ENCODE measurements around the gene TATDN3.
"Not testable (repeated sequence)": the region's sequence is repeated elsewhere in the genome, so short reads cannot be mapped to it uniquely, and the experiment has no call there.

The TATDN3 gene

DNA sequence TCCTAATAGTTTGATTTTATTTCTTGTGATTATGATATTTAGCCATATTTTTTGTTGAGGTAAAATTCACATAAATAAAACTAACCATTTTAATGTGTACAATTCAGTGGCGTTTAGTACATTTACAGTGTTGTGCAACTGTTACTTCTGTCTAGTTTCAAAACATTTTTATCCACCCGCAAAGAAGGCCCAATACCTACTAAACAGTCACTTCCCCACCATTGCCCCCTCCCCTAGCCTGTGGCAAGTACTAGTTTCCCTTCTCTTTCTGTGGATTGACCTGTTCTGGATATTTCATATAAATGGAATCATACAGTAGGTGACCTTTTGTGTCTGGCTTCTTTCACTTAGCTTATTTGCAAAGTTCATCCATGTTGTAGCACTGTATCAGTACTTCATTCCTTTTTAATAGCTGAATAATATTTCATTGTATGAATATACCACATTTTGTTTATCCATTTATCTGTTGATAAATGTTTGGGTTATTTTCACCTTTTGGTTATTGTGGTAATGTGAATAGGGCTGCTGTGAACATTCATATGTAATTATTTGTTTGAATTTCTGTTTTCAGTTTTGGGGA is 70.5 kb downstream of the TATDN3 start:
- Histone ChIP-seq H3K4me2 (ENCODE audit: insufficient read depth, low read length) (peak overlapping the region; percentile 44; the same call in 1 of the 2 replicates), H3K4me1 (ENCODE audit: insufficient read depth, low read length) (peaks cover 50% of the 10 kb centered on the region), H3K27me3 (ENCODE audit: insufficient read depth, low read length, poor library complexity) (no peaks in the 10 kb centered on the region), H3K4me3 (ENCODE audit: low read depth in 1 of 2, low read length in 2 of 2) (peak overlapping the region in 1 of 2 experiments; percentile 17; a peak in 1 of 4 replicates), H3K27ac (ENCODE audit: low read length) (no peak overlapping the region), H3K36me3 (ENCODE audit: insufficient read depth, low read length) (peaks cover 32% of the 10 kb centered on the region), H4K20me1 (ENCODE audit: insufficient read depth, low read length) (0 out of 2 replicates have a peak, but pooled peaks cover 3% of the 10 kb centered on the region), H2AFZ (ENCODE audit: low read depth, low read length) (no peak overlapping the region), H3K79me2 (ENCODE audit: insufficient read depth, low read length) (peaks cover 65% of the 10 kb centered on the region), H3K9me3 (ENCODE audit: insufficient read depth, low read length, severe bottlenecking) (no peaks in the 10 kb centered on the region), H3K9ac (ENCODE audit: low read depth, low read length) (no peak overlapping the region)
- ATAC-seq (ENCODE audit: insufficient read depth, low read depth), result no peak
- no peak for DNase-seq
- no peak for TF ChIP-seq CTCF (IDR thresholded peaks at IDR 0.05; ENCODE audit: borderline replicate concordance, extremely low read depth, low read length, poor library complexity, severe bottlenecking)
- no peak for TF ChIP-seq EZH2 (IDR thresholded peaks at IDR 0.05; ENCODE audit: borderline replicate concordance, low read depth, low read length, severe bottlenecking)

GRCh38 chr1:212863345-212863744 is 71.7 kb downstream of the TATDN3 start:
- H3K79me2 ChIP-seq (ENCODE audit: insufficient read depth, low read length), result peaks cover 56% of the 10 kb centered on the region
- not testable (repeated sequence) for H3K9me3 ChIP-seq (ENCODE audit: insufficient read depth, low read length, severe bottlenecking); H3K27me3 ChIP-seq (ENCODE audit: insufficient read depth, low read length, poor library complexity); H3K4me3 ChIP-seq (ENCODE audit: low read depth in 1 of 2, low read length in 2 of 2); H2AFZ ChIP-seq (ENCODE audit: low read depth, low read length); H3K9ac ChIP-seq (ENCODE audit: low read depth, low read length); H3K27ac ChIP-seq (ENCODE audit: low read length); H4K20me1 ChIP-seq (ENCODE audit: insufficient read depth, low read length); DNase-seq; ATAC-seq (ENCODE audit: insufficient read depth, low read depth)
- H3K4me1 ChIP-seq (ENCODE audit: insufficient read depth, low read length), result peaks cover 47% of the 10 kb centered on the region
- peak overlapping the region; percentile 44; the same call in 1 of the 2 replicates for H3K4me2 ChIP-seq (ENCODE audit: insufficient read depth, low read length)
- peaks cover 33% of the 10 kb centered on the region for H3K36me3 ChIP-seq (ENCODE audit: insufficient read depth, low read length)

DNA sequence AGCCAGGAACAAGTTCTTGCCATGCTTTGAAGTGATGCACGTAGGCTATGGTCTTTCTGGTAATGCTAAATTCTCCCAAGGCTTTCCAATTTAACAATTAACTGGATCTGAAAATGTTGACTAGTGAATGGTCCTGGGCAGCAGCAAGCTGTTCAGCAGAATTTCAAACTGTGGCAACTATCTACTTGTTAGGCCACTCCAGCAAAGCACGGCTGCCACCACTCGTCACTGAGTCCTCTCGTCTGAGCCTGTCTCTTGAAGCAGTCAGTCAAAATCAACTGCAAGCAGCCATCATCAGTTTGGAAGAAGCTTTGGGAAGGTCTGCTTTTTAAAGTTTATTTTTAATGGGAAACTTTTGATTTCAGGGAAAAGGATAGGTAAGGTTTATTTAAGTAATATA is 72.5 kb downstream of the TATDN3 start:
- no peak for DNase-seq
- Histone ChIP-seq H3K9ac (ENCODE audit: low read depth, low read length) (no peak overlapping the region), H3K79me2 (ENCODE audit: insufficient read depth, low read length) (peaks cover 47% of the 10 kb centered on the region), H3K27me3 (ENCODE audit: insufficient read depth, low read length, poor library complexity) (no peaks in the 10 kb centered on the region), H3K4me2 (ENCODE audit: insufficient read depth, low read length) (peak overlapping the region; percentile 34; the same call in 1 of the 2 replicates), H4K20me1 (ENCODE audit: insufficient read depth, low read length) (0 out of 2 replicates have a peak, but pooled peaks cover 3% of the 10 kb centered on the region), H3K9me3 (ENCODE audit: insufficient read depth, low read length, severe bottlenecking) (no peaks in the 10 kb centered on the region), H3K4me3 (ENCODE audit: low read depth in 1 of 2, low read length in 2 of 2) (no peak overlapping the region), H3K36me3 (ENCODE audit: insufficient read depth, low read length) (peaks cover 37% of the 10 kb centered on the region), H3K4me1 (ENCODE audit: insufficient read depth, low read length) (peaks cover 40% of the 10 kb centered on the region), H2AFZ (ENCODE audit: low read depth, low read length) (no peak overlapping the region), H3K27ac (ENCODE audit: low read length) (no peak overlapping the region)
- no peak for ATAC-seq (ENCODE audit: insufficient read depth, low read depth)
- TF ChIP-seq CTCF (IDR thresholded peaks at IDR 0.05; ENCODE audit: borderline replicate concordance, extremely low read depth, low read length, poor library complexity, severe bottlenecking) (no peak), EZH2 (IDR thresholded peaks at IDR 0.05; ENCODE audit: borderline replicate concordance, low read depth, low read length, severe bottlenecking) (no peak)

Data from DND-41 (cell line).